ENCODE measurements around the gene RNF187. TPM values are rescaled to one million over a fixed set of nuclear protein-coding genes. Genes with fewer than 3 reads are reported as not detected.

The RNF187 gene
- total RNA-seq: 100 to 1,000 TPM in 3 of 8 experiments, 10 to 100 TPM in 5; 39.2 to 132 (median 87.0) TPM

DNA sequence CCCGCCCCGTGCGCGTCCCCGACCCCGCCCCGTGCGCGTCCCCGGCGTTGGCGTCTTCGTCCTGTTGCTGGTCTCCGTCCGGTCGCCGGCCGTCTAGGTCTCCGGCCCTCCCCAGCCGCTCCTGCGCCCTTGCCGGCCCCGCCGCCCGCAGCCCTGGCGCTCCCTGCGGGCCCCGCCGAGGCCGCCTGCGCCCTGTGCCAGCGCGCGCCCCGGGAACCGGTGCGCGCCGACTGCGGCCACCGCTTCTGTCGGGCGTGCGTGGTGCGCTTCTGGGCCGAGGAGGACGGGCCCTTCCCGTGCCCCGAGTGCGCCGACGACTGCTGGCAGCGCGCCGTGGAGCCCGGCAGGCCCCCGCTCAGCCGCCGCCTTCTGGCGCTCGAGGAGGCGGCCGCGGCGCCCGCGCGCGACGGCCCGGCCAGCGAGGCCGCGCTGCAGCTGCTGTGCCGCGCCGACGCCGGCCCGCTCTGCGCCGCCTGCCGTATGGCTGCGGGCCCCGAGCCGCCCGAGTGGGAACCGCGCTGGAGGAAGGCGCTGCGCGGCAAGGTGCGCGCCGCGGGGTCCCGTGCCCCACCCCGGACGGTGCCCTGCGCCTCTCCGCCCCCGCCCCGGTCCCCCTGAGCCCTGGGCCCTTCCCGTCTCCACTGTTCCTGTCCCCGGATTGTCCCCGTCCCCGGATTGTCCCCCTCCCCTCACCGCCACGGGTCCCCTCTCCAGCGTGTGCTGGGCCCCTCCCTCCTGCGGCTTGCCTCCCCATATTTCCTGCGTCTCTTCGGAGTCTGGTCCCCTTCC lies at the start of gene RNF187:
Gene RNF187, plus strand, starts transcription at position 47 of the 789 bp plus-strand sequence.
- Histone ChIP-seq H3K4me1 (replicated peaks in 1 of 2) (peaks cover 28 to 34% of the 10 kb centered on the region in 2 donors), H3K4me3 (peak within 1 kb of the TSS; percentile 71 to 97 (median 86)), H3K27ac (peak within 1 kb of the TSS; percentile 98 to 99)
- in situ Hi-C loops (cut with MboI; ENCODE audit: low pct_unique_long_range_greater_than_20kb in 2 of 9, low sequenced_read_pairs in 9 of 9, unreplicated experiment in 9 of 9): no loop called here
- WGBS, 10 experiments: 0 to 1% methylated on average over 4 to 39 of the region's 113 CpGs; no CpG with 5 or more reads in 8 of the 10 experiments
- peak; percentile 5 to 78 (median 9) for ATAC-seq (replicated peaks in 6 of 8)

- H3K4me3 ChIP-seq: no peak overlapping the region
- 50 to 97% (median 81%) methylated on average over 1 to 7 of the region's 7 CpGs; no CpG with 5 or more reads in 2 of the 10 experiments for WGBS, 10 experiments
- no peaks in the 10 kb centered on the region for H3K4me1 ChIP-seq (replicated peaks in 1 of 2)
- no peak overlapping the region for H3K27ac ChIP-seq
- ATAC-seq (replicated peaks in 6 of 8): peak in 2 of 8 experiments; percentile 30 to 33
- in situ Hi-C loops (cut with MboI; ENCODE audit: low pct_unique_long_range_greater_than_20kb in 2 of 9, low sequenced_read_pairs in 9 of 9, unreplicated experiment in 9 of 9): no loop called here
These were observed 49.7 kb upstream of the RNF187 start for GRCh38 chr1:228437424-228437962.

DNA sequence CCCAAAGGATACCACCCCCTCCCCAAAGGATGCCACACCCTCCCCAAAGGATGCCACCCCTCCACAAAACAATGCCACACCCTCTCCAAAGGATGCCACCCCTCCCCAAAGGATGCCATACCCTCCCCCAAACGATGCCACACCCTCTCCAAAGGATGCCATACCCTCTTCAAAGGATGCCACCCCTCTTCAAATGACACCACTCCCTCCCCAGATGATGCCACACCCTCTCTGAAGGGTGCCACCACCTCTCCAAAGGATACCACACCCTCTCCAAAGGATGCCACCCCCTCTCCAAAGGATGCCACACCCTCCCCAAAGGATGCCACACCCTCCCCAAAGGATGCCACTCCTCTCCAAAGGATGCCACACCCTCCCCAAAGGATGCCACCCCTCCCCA lies 48.9 kb upstream of the RNF187 start:
- no peak overlapping the region for H3K27ac ChIP-seq
- no CpG with 5 or more reads among the region's 1 CpG for WGBS, 10 experiments
- no peak for ATAC-seq (replicated peaks in 6 of 8)
- in situ Hi-C loops (cut with MboI; ENCODE audit: low pct_unique_long_range_greater_than_20kb in 2 of 9, low sequenced_read_pairs in 9 of 9, unreplicated experiment in 9 of 9): no loop called here
- H3K4me3 ChIP-seq: no peak overlapping the region
- no peaks in the 10 kb centered on the region for H3K4me1 ChIP-seq (replicated peaks in 1 of 2)

GRCh38 chr1:228440761-228441500 lies 46.3 kb upstream of the RNF187 start:
- no peak for ATAC-seq (replicated peaks in 6 of 8)
- no peak overlapping the region for H3K27ac ChIP-seq
- in situ Hi-C loops (cut with MboI; ENCODE audit: low pct_unique_long_range_greater_than_20kb in 2 of 9, low sequenced_read_pairs in 9 of 9, unreplicated experiment in 9 of 9): no loop called here

GRCh38 chr1:228443395-228443794 lies 43.8 kb upstream of the RNF187 start:
- Histone ChIP-seq H3K27ac (no peak overlapping the region), H3K4me3 (no peak overlapping the region), H3K4me1 (replicated peaks in 1 of 2) (peaks cover 12 to 24% of the 10 kb centered on the region in 2 donors)
- no peak for ATAC-seq (replicated peaks in 6 of 8)
- in situ Hi-C loops (cut with MboI; ENCODE audit: low pct_unique_long_range_greater_than_20kb in 2 of 9, low sequenced_read_pairs in 9 of 9, unreplicated experiment in 9 of 9): no loop called here

More at GRCh38 chr1:228440761-228441500, 46.3 kb upstream of the RNF187 start:
- peaks cover 7 to 9% of the 10 kb centered on the region in 2 donors for H3K4me1 ChIP-seq (replicated peaks in 1 of 2)
- WGBS, 10 experiments: 50 to 100% (median 90%) methylated on average over 1 to 9 of the region's 9 CpGs; no CpG with 5 or more reads in 2 of the 10 experiments
- H3K4me3 ChIP-seq: no peak overlapping the region

GRCh38 chr1:228445490-228445842 lies 41.7 kb upstream of the RNF187 start:
- in situ Hi-C loops (cut with MboI; ENCODE audit: low pct_unique_long_range_greater_than_20kb in 2 of 9, low sequenced_read_pairs in 9 of 9, unreplicated experiment in 9 of 9): no loop called here
- WGBS, 10 experiments: 0 to 28% (median 8%) methylated on average over 1 to 16 of the region's 16 CpGs; no CpG with 5 or more reads in 3 of the 10 experiments
- Histone ChIP-seq H3K4me3 (peak overlapping the region; percentile 28 to 42 (median 34)), H3K27ac (peak overlapping the region; percentile 60 to 93), H3K4me1 (replicated peaks in 1 of 2) (peaks cover 12 to 24% of the 10 kb centered on the region in 2 donors)
- no peak for ATAC-seq (replicated peaks in 6 of 8)

- WGBS, 10 experiments: 0 to 17% (median 4%) methylated on average over 1 to 31 of the region's 51 CpGs; no CpG with 5 or more reads in 3 of the 10 experiments
These were observed 41.1 kb upstream of the RNF187 start for GRCh38 chr1:228445843-228446650.

GRCh38 chr1:228446852-228447251 lies 40.3 kb upstream of the RNF187 start:
- WGBS, 10 experiments: 0 to 100% (median 70%) methylated on average over 1 to 13 of the region's 15 CpGs
- in situ Hi-C loops (cut with MboI; ENCODE audit: low pct_unique_long_range_greater_than_20kb in 2 of 9, low sequenced_read_pairs in 9 of 9, unreplicated experiment in 9 of 9): no loop called here
- H3K27ac ChIP-seq: peak overlapping the region in 1 of 2 donors; percentile 93
- H3K4me3 ChIP-seq: peak overlapping the region in 3 of 5 donors; percentile 29 to 42 (median 41)
- ATAC-seq (replicated peaks in 6 of 8): peak in 5 of 8 experiments; percentile 23 to 55 (median 34)
- H3K4me1 ChIP-seq (replicated peaks in 1 of 2): peaks cover 12 to 24% of the 10 kb centered on the region in 2 donors

More at GRCh38 chr1:228445843-228446650, 41.1 kb upstream of the RNF187 start:
- ATAC-seq (replicated peaks in 6 of 8): peak; percentile 29 to 92 (median 82)
- in situ Hi-C loops (cut with MboI; ENCODE audit: low pct_unique_long_range_greater_than_20kb in 2 of 9, low sequenced_read_pairs in 9 of 9, unreplicated experiment in 9 of 9): no loop called here
- Histone ChIP-seq H3K4me3 (peak overlapping the region; percentile 28 to 42 (median 34)), H3K27ac (peak overlapping the region; percentile 60 to 93), H3K4me1 (replicated peaks in 1 of 2) (peaks cover 12 to 24% of the 10 kb centered on the region in 2 donors)

GRCh38 chr1:228448372-228448771 lies 38.8 kb upstream of the RNF187 start:
- no peak for ATAC-seq (replicated peaks in 6 of 8)
- WGBS, 10 experiments: 60 to 100% (median 81%) methylated on average over 1 to 6 of the region's 6 CpGs; no CpG with 5 or more reads in 3 of the 10 experiments
- Histone ChIP-seq H3K27ac (no peak overlapping the region), H3K4me1 (replicated peaks in 1 of 2) (peaks cover 12 to 24% of the 10 kb centered on the region in 2 donors), H3K4me3 (no peak overlapping the region)
- in situ Hi-C loops (cut with MboI; ENCODE audit: low pct_unique_long_range_greater_than_20kb in 2 of 9, low sequenced_read_pairs in 9 of 9, unreplicated experiment in 9 of 9): no loop called here

GRCh38 chr1:228450200-228450599 lies 37.0 kb upstream of the RNF187 start:
- 60 to 94% (median 83%) methylated on average over 2 to 11 of the region's 11 CpGs; no CpG with 5 or more reads in 4 of the 10 experiments for WGBS, 10 experiments
- H3K4me1 ChIP-seq (replicated peaks in 1 of 2): peaks cover 14 to 28% of the 10 kb centered on the region in 2 donors
- H3K27ac ChIP-seq: no peak overlapping the region
- ATAC-seq (replicated peaks in 6 of 8): no peak
- in situ Hi-C loops (cut with MboI; ENCODE audit: low pct_unique_long_range_greater_than_20kb in 2 of 9, low sequenced_read_pairs in 9 of 9, unreplicated experiment in 9 of 9): no loop called here
- no peak overlapping the region for H3K4me3 ChIP-seq

- ATAC-seq (replicated peaks in 6 of 8): peak in 4 of 8 experiments; percentile 3 to 16 (median 10)
These were observed 34.8 kb upstream of the RNF187 start for GRCh38 chr1:228452194-228453021.

More at GRCh38 chr1:228452194-228453021, 34.8 kb upstream of the RNF187 start:
- in situ Hi-C loops (cut with MboI; ENCODE audit: low pct_unique_long_range_greater_than_20kb in 2 of 9, low sequenced_read_pairs in 9 of 9, unreplicated experiment in 9 of 9): no loop called here
- Histone ChIP-seq H3K4me3 (no peak overlapping the region), H3K4me1 (replicated peaks in 1 of 2) (peaks cover 9 to 12% of the 10 kb centered on the region in 2 donors), H3K27ac (no peak overlapping the region)
- WGBS, 10 experiments: 68 to 100% (median 86%) methylated on average over 2 to 6 of the region's 10 CpGs; no CpG with 5 or more reads in 5 of the 10 experiments
